8988T (cell line): ENCODE data around the gene LRRC59.
"Not testable (repeated sequence)": the region's sequence is repeated elsewhere in the genome, so short reads cannot be mapped to it uniquely, and the experiment has no call there.

ENCODE experiments used
- DNase-seq: peaks from one replicate; pipeline ENCODE4 v3.0.0; 2011

LRRC59 gene

DNA sequence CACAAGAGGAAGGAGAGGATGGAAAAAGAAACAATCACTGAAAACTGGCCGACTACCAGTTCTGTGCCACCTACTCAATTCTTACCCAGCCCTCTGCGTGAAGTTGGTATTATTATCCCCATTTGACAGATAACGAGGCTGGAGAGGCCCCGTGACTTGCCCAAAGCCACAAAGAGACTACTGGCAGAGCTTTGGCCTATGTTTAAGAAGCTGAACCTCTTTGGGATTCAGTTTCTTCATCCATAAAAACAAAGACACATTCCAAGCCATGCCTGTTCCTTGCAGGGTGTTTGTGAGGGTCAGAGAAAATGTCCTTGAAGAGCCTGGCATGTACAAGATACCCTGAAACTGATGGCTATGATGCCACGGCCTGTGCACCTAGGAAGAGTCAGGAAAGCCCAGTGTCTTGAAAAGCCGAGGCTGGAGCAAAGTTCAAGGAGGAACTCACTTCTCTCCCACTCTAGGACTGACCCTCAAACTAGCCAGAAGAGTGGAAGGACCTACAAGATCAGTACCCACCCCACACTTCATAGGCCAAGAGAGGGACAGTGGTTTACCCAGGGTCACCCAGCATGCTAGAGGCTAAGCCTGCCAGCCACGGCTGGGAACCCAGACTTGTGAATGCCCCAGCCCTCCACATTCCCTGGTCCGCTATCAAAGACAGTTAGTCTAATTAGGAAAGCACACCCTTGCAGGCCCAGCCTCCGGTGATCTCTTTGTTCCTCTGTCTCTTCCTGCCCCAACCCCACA, 27.1 kb upstream of the LRRC59 start:
- no peak for DNase-seq

DNA sequence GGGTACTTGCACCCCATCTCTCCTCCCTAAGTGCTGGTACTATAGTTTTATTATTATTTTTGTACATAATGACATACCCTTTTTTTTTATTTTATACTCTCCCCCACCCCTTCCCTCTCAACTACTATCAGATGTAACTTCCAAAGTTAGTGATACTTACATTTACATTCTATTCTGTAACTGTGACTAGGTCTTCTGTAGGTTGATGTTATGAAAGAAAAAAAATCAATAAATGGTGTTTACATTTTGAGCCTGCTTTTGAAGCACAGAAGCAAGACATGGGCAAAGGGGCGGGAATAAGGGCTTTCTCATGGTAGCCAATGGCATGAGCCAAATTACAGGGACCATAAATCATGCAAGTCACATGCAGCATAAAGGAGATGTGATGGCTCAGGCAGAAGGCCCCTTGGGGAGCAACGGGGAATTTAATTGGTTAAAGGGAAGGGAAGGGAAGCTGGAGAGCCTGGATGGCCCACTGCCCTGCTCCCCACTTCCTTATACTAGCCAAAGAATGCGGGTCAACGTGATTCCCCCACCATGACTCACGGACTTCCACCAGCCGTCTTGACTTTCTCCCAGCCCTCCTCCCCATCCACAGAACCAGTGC, 26.3 kb upstream of the LRRC59 start:
- no peak for DNase-seq

DNA sequence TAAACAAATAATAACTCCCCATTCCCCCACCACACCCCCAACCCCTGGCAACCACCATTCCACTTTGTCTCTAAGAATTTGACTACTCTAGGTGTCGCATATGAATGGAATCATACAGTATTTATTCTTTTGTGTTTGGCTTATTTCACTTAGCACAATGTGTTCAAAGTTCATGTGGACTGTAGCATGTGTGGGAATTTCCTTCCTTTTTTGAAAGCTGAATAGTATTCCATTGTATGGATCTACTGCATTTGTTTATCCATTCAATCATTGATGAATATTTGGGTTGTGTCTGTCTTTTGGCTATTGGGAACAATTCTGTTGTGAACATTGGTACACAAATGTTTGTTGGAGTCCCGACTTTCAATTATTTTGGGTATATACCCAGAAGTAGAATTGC, 25.4 kb upstream of the LRRC59 start:
- no peak for DNase-seq

DNA sequence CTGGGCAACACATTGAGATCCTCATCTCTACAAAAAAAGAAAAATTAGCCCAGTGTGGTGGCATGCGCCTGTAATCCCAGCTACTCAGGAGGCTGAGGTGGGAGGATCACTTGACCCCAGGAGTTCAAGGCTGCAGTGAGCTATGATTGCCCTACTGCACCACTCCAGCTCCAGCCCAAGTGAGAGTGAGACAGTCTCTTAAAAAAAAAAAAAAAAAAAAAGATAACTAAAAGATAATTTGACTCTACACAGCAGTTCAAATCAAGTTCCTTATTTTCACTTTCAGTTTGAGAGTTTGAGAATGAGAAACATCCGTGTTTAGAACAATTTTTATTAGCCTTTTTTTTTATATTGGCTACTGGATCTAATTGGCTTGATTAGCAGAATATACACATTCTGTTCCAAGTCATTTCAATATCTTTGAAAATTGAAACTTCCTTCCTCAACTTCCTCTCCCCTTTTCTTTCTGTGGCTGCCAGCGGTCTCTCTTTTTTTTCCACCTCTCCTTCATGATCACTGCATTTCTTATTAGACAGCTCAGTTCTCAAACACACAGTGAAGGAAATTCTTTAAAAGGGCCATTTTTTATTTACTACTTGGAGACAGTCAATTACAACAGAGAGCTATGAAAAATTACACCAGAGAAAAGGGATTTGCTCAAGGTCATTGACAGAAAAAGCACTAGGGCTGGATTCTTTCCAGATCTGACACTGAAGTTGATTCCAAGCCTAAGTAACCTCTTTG, 24.2 kb upstream of the LRRC59 start:
- DNase-seq = no peak

DNA sequence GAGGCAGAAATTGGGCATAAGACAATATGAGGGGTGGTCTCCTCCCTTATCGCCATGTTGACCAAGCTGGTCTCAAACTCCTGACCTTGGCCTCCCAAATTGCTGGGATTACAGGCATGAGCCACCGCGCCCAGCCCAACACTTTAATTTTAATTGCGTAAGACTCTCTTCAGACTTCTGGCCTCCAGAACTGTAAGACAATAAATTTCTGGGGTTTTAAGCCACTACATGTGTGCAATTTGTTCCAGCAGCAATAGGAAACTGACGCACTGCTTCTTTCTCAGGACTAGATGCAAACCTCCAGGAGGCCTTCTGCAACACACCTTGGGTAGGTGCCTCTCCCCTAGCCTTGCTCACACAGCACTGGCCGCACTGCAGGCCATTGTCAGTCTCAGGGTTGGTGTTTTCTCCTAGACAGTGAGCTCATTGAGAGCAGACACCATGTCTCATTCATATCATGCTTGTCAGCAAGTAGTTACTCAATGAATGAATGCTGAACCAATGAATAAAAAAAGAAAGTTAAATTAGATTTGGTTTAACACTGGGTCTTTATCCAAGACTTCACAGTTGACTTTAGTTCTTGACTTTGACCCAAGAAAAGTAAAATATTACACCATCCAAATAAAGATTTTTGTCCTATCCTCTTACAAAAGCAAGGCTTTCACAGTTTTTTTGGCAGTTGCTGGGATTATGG, 23.2 kb upstream of the LRRC59 start:
- DNase-seq = no peak

DNA sequence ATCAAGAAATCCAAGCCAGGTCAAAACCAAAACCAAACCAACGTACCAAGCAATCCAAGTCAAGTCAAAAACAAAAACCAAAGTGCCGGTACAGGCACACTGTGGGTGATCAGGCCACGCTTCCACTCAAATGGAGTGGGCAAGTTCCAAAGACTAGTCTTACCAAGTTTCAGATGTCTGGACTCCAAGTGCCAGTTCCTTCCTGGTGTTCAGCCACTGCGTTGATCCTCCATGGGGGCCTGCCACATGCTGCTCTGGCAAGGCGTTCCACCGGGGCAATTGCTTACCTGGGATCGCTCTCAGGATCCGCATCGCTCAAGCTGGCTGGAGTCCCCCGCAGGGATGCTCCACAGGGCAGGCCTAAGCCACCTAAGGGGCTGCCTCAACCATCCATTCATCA, 22.3 kb upstream of the LRRC59 start:
- DNase-seq = not testable (repeated sequence)

DNA sequence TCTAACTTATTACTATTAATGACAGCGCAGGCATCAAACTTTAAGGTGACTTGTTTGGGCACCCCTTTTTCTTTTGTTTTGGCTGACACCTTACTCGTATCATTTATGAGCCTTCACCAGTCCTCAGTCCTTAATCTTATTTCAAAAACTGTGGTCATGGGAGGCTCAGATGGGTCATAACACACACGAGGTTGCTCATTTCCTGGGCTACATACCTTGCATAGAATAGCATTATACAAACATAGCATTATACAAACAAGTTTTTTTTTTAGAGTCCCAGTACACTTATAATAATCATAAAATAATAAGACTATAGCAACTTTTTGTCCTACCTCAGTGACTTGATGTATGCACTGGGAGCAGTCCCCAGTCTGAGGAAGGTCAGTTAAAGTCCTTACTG, 17.5 kb upstream of the LRRC59 start:
- DNase-seq = no peak

DNA sequence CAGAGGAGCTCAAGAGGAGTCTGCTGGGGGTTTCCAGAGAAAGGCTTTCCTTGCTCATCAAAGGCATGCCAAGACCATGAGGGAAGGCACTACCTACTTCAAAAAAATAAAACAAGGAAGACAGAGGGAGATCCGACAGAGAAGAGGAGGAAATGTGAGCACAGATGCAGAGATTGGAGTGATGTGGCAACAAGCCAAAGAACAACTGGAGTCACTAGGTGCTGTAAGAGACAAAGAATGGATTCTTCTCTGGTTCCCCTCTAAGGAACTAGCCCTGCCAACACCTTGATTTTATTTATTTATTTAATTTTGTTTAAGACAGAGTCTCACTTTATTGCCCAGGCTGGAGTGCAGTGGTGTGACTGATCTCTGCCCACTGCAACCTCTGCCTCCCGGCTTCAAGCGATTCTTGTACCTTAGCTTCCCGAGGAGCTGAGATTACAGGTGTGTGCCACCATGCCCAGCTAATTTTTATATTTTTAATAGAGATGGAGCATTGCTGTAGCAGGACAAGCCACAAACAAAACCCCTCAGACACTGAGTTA, 14.9 kb upstream of the LRRC59 start:
- DNase-seq = no peak

DNA sequence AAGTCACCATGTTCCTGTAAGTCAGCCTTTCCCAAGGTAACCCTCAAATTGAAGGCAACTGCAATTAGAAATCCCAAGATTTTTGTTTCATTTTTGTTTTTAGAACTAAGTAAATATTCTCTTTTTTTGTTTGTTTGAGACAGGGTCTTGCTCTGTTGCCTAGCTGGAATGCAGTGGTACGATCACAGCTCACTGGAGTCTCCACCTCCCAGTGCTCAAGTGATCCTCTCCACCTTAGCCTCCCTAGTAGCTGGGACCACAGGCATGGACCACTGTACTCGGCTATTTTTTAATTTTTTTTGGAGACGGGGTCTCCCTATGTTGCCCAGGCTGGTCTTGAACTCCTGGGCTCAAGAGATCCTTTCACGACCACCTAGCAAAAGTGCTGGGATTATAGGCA, 10.6 kb upstream of the LRRC59 start:
- no peak for DNase-seq

DNA sequence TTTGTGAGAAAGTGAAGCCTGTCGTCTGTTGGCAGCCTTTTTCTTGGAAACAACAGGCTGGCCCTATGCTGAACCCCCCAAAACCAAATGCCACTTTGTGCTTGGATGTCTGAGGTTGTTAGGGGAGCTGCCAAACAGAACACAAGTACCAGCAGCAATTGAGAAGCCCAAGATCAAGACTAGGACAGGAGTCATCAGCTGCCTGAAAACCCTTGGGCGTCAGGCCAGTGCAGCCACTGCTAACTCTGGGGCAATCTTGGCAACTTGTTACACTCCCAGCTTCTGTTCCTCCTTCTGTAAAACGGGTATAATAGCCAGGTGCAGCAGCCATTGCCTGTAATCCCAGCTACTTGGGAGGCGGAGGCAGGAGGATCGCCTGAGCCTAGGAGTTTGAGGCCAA, 9.3 kb upstream of the LRRC59 start:
- DNase-seq = no peak

DNA sequence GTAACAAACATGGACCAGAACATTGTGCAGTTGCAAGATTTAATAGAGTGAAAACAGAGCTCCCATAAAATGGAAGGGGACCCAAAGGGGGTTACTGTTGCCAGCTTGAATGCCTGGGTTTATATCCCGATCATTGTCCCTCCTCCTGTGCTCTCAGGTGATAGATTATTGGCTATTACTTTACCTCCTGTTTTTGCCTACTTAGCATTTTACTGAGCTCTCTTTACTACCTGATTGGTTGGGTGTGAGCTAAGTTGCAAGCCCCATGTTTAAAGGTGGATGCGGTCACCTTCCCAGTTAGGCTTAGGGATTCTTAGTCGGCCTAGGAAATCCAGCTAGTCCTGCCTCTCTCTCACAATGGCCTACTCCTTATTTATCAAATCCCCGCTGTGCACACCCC, 8.0 kb upstream of the LRRC59 start:
- DNase-seq = not testable (repeated sequence)

DNA sequence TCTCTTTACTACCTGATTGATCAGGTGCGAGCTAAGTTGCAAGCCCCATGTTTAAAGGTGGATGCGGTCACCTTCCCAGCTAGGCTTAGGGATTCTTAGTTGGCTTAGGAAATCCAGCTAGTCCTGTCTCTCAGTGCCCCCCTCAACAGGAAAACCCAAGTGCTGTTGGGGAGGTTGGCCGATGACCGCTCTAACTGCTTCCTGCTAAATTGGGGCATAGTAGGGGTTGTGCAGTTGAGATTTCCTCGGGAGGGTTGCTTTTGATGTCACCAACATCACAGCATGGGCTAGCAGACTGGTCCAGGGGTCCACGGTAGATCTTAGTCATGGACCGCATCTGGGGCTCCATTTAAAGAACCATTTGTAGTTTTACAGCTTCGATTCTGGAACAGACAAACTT, 2.3 kb upstream of the LRRC59 start:
- DNase-seq = not testable (repeated sequence)

DNA sequence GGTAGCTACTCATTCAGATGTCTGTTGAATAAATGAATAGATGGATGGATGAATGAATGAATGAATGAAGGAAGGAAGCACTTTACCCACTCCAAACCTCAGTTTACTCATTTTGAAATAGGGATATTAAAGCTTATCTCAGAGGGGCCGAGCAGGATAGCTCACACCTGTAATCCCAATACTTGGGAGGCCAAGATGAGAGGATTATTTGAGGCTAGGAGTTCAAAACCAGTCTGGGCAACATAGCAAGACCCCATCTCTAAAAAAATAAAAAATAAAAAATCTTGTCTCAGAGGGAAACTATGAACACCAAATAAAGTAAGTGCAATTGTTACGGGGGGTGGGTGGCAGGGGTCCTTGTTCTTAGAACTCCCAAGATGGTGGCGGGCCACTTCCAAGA, 1.3 kb upstream of the LRRC59 start:
- not testable (repeated sequence) for DNase-seq

DNA sequence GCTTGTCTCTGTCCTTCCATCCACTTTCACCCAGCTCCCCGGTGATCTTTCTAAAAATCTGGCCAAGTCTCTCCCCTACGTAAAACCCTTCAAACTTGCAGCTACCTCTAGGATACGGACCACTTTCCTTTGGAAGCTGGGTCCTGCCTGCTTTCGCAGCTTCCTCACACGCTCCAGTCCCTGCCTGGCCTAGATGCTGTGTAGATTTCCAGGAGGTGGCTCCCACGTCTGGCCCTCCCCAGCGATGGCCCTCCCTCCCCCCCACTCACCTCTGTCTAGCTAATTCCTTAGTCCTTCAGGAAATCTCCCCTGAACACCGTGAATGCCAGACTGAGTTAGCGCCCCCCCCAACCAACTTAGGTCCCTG, 579 bp upstream of the LRRC59 start:
- no peak for DNase-seq

DNA sequence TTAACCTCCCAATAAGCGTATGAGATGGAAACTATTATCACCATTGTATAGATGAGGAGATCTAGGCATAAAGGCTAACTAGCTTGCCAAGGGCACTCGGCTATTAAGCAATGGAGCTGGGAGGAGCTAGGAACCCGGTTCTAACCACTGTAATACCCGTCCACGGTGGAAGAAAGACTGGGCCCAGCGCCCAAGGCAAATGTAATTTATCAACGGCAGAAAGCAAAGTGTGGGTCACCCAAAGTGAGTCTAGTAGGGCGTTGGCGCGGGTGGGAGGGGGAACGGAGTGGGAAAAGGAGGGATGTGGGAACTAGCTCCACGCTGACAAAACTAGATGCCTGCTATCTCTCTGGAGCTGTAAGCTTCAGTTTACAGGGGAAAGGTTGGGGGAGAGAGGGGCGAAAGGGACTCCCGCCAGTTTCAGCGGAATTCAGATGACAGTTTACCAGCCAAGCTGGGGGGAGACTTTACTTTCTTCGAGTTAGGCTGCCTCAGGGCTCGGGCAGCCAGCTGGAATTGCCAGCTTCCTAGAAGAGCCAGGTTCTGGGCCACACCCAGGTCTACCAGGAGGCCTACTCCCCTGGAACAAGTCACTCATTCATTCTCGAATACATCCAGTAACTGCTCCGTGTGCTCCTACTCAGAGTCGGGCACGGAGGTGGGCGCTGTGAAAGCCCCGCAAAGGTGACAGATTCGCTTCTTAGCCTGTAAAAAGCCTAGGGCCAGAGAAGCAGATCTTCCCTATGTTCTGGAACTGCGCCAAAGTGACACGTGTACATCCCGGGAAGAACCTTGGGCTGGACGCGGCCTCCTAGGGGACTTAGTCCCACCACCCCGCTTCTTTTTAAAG, 837 bp downstream of the LRRC59 start:
- DNase-seq = no peak

DNA sequence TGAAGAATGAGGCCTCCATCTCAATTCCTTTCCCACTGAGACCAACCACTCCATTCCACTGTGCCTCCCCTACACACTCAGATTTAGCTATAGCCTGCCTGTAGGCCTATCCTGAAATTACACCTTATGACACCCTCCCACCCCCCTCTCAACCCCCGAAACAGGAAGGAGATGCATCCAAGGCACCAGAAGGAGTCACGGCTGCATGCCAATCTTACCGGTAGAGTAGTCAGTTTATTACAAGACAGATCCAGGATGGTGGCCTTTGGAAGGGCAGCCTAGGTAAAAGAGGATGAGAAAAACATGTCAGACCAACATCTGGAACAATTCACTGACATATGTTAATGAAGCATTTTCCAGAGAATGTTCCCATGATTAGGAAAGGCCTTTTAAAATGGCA, 2.6 kb downstream of the LRRC59 start:
- no peak for DNase-seq

DNA sequence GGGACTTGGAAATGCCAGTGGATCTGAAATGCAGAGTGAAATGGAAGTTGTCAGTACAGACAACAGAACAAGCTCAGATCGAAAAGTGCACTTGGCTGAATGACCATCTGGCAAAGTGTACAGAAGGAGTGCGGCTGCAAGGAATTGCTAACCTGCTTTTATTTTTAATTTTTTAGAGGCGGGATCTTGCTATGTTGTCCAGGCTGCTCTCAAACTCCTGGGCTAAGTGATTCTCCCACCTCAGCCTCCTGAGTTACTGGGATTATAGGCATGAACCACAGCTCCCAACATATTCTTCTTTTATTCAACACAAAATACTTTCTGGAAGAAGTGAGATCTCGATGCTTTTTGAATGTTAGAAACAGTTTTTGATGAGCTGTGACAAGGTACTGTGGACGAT, 3.6 kb downstream of the LRRC59 start:
- DNase-seq = no peak

DNA sequence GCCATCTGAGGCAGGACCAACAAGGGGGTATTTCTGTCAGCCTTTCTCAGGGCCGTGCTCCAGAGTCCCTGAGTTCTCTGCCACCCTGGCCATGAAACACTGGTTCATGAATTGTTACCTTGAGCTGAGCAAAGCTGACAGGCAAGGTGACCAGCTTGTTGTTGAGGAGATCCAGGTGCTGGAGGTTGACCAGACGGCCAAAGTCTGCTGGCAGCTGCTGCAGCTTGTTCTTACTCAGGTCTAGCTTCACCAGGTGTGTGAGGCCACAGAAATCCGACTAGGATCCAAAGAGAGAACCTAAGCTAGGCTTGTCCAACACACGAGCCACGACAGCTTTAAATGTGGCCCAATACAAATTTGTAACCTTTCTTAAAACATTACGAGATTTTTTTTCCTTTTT, 4.7 kb downstream of the LRRC59 start:
- no peak for DNase-seq

DNA sequence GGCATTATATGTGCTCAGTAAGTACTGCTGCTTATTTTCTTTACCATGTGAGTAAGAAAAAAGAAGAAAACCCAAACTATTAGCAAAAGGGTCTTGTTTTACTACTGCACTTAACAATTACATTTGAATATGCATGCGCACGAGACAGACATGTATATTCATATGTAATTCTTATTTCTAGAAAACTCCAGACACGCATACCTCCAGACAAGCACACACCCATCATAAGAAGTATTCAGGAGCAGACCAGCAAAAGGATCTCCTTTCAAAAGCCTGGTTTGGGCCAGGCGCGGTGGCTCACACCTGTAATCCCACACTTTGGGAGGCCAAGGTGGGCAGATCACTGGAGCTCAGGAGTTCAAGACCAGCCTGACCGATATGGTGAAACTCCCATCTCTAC, 7.8 kb downstream of the LRRC59 start:
- DNase-seq = no peak

DNA sequence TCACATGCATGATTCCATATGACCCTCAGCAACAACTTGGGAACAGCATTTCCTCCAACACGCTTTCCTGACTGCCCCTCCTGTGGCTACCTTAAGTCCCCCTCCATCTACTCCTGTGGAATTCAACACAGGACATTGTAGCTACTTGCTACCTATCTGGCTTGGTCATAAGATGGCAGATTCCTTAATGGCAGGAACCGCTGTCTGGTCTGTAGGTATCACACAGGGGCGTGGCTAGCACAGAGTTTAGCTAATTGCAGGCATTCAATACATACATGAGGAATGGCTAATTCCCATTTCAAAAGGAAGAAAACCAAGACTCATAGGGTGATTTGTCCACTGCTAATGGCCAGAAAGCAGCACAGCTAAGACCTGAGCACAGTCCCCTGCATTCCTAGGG, 8.6 kb downstream of the LRRC59 start:
- DNase-seq = no peak

DNA sequence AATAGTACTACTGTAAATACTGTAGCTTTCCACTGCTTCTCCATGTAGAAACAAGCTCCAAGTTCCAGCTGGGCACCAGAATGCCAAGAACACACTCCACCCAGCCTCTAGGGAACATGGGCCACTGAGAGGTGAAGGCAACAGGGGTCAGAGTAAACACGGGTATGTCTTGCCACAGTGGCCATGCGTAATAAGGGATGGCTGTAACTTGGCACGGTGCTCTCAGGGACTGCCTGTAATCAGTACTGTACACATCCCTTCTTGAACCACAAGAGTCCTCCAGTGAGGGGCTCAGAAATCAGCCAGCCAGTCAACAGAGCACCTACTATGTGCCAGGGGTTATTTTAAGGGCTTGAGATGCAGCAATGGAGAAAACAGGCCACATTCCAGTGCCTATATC, 10.8 kb downstream of the LRRC59 start:
- no peak for DNase-seq

DNA sequence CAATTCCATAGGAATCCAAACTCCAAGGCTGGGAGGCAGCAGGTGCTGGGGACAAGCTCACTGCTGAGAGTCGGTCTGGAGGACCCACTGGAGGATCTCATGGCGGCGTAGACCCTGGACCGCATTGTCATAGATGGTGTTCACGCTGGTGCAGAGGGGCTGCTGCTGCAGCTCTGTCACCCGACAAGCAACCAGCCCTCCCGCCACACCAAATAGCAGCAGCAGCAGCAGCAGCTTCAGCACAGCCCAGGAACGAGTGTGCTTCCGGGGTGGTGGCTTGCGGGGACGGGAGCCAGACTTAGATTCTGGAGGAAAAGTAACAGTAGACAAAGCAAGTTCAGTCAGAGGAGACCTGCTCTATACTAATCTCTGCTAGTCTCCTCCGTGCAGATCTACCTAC, 14.4 kb downstream of the LRRC59 start:
- DNase-seq = no peak

DNA sequence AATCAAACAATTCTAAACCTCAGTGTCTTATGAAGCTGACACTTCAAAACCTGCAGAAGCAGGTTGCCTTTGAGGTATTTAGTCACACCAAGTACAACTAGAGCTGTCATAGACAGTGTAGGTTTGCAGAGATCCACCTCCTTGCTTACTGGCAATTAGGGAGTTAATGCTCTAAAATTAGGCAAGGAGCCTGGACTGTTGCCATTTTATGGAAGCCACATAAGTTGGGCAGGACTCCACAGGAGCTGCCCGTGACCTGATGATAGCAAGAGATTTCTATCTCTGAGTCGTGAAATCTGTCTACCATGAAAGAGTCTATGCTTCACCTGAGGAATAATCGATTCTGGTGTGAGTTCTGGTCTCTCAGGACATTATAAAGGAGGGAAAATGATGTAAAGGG, 15.4 kb downstream of the LRRC59 start:
- DNase-seq = no peak
